H1 (cell line): ENCODE data around the gene PDE4D. TPM values are rescaled to one million over a fixed set of nuclear protein-coding genes. Genes with fewer than 3 reads are reported as not detected.

Experiments used
- POLR2A ChIP-seq, 2 experiments: IDR thresholded peaks; 1 replicate in 1 of 2; 2 replicates in 1 of 2; pipeline ENCODE4 v1.6.1; 2011; ENCODE audit warnings: low read depth in 2 of 2, low read length in 2 of 2, mild to moderate bottlenecking in 2 of 2; ENCODE audit errors: control extremely low read depth in 1 of 2
- TBP ChIP-seq: IDR thresholded peaks from 2 replicates; pipeline ENCODE4 v1.6.1; 2011; ENCODE audit warnings: low read depth, low read length, improper control_type of control experiment
- polyA plus RNA-seq, 7 experiments: library from polyadenylated mRNA; depleted of rRNA in 3 of 7; stranded (reverse) in 5 of 7; unstranded in 2 of 7; fragments of >200 nt in 5 of 7; fragments of 200-250 nt in 2 of 7; gene quantifications; 1 replicate in 5 of 7; 2 replicates in 1 of 7; 4 replicates in 1 of 7; pipeline versions ENCODE4 v1.2.1 to v1.2.3, GENCODE V29; 2011 to 2013; ENCODE audit warnings: missing spikeins in 2 of 7, mixed read lengths in 2 of 7
- total RNA-seq: library from RNA; stranded (reverse); fragmentation: NEBNext Ultra II Directional; extraction: Animal tissue kit (Norgen Biotek cat#: 25700); gene quantifications from 2 replicates; pipeline ENCODE4 v1.2.1, GENCODE V29; 2021
- TF ChIP-seq, protein P1 (sequence below): IDR thresholded peaks from 2 replicates; pipeline ENCODE4 v1.6.1; 2011; ENCODE audit warnings: low read depth, mild to moderate bottlenecking, low read length; ENCODE audit not compliant: insufficient read depth

The PDE4D gene
- total and polyA plus RNA-seq, 2 of the 8 experiments (the other 6 are each of a cell fraction or from before 2014, with no cell fraction given): 2.3 to 3.7 TPM

DNA sequence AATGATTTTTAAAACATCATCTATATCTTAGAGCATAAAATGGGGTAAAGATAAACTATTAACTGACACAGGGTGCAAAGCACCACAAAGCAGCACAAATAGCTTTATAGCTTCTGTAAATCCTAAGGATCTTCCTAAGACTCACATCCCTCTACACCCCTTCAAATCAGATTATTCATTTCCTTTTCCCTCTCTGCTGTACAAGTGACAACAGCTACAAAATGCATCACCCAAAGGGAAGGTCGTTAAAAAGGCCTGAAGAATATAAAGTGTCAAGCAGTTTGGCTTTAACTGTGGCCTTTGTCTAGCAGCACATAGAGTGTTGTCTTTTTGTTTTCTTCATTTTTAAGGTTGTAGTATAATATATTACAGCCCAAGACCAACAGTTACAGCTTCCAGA is 422.1 kb downstream of the PDE4D start (continued):
- TF ChIP-seq, protein P1, sequence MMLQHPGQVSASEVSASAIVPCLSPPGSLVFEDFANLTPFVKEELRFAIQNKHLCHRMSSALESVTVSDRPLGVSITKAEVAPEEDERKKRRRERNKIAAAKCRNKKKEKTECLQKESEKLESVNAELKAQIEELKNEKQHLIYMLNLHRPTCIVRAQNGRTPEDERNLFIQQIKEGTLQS: no peak
- no peak for TF ChIP-seq POLR2A (IDR thresholded peaks at IDR 0.05; ENCODE audit: control extremely low read depth in 1 of 2, low read depth in 2 of 2, low read length in 2 of 2)
- TF ChIP-seq TBP: no peak
- TF ChIP-seq, all 59 proteins: peak for 0
